ENCODE results near the gene IGFBP7.

Gene IGFBP7

GRCh38 chr4:57037982-57038604 lies 72.1 kb downstream of the IGFBP7 start:
- peak; percentile 6 to 31 for DNase-seq

DNA sequence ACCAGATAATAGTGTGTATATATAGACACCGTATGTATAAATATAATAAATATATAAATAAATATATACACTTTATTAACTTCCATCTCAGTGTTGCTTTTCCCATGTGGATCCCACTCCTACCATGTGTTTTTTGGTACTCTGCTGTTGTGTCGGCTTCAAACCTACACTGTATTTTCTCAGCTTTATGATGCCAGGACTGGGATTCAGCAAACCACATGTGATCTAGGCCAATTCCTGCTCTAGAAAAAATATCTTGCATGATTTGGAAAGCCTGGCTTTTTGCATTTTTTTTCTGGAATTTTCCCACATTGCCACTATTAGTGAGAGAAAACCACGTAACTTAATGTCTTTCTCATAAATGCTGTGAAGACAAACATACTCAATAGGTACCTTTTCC lies 75.7 kb downstream of the IGFBP7 start:
- no peak for DNase-seq

- DNase-seq = no peak
Measured at GRCh38 chr4:57023104-57023503, 87.1 kb downstream of the IGFBP7 start.

GRCh38 chr4:57020467-57021101 lies 89.6 kb downstream of the IGFBP7 start:
- DNase-seq = no peak

DNA sequence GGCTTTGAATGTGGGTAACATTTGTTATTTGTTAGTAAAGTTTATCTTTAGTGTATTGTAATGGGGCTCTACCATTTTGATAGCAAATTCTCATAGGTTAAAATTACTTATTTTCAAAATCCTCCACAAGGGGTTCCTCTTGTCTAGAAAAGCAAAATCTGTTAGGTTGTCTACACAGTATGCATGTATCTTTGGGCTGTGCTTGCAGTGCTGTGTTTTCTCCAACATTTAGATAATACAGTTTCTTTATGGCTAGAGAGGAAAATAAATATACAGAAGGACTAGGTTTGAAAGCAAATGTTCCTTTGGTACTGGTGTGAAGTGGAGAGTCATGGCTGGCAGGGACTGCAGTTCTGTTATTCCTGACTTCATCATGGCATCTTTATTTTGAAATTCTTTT lies 91.2 kb downstream of the IGFBP7 start:
- DNase-seq = no peak

DNA sequence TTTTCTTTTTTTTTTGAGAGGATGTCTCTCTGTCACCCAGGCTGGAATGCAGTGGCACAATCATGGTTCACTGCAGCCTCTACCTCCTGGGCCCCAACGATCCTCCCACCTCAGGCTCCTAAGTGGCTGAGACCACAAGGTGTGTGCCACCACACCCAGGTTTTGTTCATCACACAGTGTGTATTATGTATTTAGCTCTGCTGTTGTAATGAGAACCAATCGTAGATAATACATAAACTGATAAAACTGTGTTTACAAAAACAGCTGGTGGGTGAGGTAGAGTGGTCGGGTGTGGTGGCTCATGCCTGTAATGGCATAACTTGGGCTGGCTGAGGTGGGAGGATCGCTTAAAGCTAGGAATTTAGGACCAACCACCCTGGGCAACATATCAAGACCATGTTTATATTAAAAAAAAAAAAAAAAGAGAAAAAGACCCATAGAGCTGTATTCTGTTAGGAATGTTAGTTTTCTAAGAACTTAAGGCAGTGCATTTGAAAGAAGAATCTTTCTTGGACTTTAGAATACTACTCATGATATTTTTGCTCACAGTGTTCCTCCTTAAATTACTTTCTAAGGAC lies 96.6 kb downstream of the IGFBP7 start:
- no peak for DNase-seq

DNA sequence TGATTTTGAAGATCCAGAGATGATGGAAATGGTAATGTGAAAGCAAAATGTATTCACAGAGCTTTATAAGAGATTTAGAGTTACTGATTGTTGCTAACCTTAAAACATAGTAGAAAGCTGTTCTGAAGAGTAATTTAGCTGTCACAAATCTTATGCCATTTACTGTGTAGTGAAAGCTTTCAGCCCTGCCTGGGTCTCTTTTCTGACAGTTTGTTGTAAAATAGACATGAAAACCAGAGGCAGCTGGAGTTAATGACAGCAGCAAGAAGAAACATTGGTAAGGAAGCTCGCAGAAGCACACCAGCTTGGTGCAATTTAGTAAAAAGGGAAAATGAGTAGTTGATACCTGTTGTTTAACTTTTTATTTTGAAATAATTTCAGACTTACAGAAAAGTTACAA lies 110.4 kb downstream of the IGFBP7 start:
- no peak for DNase-seq

DNA sequence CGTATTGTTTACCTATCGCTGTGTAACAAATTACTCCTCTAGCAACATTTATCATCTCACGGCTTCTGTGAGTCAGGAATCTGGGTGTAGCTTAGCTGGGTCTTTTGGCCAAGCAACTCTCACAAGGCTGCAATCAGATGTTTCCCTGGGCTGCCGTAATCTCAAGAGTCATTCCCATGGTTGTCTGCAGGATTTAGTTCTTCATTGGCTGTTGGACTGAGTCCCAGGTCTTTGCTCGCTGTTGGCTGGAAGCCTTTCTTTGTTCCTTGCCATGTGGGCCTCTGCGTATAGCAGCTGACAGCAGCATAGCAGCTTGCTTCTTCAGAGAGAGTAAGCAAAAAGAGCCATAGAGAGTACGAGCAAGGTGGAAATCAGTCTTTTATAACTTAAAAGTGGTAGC lies 114.7 kb downstream of the IGFBP7 start:
- no peak for DNase-seq

DNA sequence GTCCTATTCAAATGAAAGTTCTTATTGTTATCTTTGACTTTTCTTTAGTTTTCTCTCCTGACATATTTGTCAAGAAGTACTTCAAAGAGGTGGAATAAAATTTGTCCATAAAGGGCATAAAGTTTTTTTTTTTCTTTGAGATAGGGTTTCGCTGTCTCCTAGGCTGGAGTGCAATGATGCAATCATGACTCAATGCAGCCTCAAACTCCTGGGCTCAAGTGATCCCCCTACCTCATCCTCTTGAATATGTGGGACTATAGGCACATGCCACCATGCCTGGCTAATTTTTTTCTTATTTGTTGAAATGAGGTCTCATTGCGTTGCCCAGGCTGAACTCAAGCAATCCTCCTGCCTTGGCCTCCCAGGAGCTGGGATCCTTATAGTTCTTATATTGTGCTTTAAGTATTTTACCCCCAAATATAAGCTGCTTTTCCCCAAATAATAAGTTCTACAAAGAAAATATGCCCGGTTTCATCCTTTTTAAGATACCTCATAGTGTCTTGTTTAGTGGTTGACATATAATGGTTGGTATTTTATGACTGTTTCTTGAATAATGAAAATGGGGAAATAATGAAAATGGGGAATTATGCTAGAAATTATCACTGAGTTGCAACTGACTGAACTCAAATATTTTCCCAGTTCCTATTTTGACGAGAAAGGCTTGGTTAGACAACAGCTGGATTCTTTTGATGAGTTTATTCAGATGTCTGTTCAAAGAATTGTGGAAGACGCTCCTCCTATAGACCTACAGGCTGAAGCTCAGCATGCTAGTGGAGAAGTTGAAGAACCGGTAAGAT lies 119.9 kb downstream of the IGFBP7 start:
- DNase-seq = peak; percentile 24 to 49

DNA sequence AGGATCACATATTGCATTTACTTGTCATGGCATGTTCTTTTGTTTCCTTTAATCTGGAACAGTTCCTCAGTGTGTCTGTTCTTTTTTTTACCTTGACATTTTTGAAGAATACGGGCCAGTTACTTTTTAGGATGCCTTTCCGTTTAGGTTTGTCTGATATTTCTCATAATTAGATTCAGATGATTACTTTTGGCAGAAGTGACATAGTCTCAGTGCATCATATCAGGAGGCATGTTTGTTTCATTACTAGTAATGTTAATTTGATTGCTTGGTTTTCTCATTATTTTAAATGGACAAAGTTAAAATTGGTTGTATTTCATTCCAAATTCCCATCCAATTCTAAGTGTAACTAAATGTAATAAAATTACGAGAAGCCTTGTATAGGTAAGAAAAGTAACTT lies 123.2 kb downstream of the IGFBP7 start:
- no peak for DNase-seq

DNA sequence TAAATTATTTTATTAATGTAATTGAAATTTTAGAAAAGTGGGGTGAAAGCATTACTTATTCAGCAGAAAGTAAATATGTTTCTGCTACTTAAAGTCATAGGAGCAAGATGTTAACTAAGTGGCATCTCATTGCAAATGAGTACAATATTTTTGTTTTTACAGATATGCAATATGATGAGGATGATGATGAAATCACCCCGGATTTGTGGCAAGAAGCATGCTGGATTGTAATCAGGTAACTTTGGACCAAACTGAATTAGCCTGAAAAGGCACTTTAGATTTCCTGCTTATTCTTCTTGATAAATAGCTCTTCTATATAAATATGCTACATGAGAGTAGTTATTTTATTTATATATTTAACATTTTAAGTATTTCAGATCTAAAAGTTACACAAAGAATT lies 124.0 kb downstream of the IGFBP7 start:
- DNase-seq = no peak

DNA sequence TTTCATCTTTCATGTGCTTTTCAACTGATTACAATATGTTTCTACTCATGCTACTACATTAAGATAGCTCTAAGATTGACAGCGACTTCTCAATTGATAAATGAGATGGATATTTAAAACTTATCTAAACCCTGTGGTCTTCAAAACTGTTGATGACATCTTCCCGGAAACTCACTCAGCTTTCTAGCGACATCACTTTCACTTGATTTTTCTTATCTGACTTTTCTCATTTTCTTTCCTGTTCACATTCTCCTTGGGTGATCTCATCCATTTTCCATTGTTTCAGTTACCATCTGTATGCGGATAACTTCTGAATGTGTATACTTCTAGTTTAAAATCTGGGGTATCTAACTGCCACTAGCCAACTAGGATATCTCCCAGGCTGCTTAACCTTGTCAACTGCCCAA lies 128.4 kb downstream of the IGFBP7 start:
- DNase-seq = no peak
